ENCODE data around the gene CDC42EP1.

- TF ChIP-seq CTCF (conservative IDR thresholded peaks at IDR 0.05; ENCODE audit: low read depth, low read length) (no peak), EZH2 (IDR thresholded peaks at IDR 0.05; ENCODE audit: low read length, unreplicated experiment) (no peak)
Measured at GRCh38 chr22:37609240-37610152, 49.2 kb downstream of the CDC42EP1 start.
